ENCODE data around the gene ALPI. TPM values are rescaled to one million over a fixed set of nuclear protein-coding genes. Genes with fewer than 3 reads are reported as not detected.

ALPI gene
- total RNA-seq, 1 experiment from 2014 or later: not detected

DNA sequence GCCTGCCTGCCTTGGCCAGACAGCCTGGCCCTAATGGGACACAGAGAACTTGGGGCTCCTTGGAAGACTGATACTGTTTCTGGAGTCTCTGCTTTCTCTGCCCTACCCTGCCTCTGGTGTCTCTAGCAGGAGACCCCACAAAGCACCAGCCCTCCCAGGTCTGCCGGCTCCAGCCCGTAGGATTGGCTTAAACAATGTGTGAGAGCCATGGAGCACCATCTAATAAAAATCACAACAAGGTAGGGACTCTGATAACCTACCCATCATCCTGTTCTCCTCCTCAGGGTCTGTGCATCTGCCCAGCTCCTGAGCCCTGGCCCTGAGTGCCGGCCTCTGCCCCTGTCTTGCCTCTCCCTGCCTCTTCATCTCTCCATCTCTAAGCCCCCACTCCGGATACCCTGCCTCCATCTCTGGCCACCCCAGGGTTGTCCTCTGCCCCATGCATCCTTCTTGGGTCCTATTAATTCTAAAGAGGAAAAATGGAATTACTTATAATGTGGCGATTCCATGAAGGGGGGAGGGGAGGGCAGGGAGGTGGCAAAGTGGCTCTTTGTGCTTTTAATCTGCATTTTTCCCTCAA, 32.9 kb downstream of the ALPI start:
- Mint-ChIP-seq H3K9me3 (ENCODE audit: low read depth, unreplicated experiment) (no peaks in the 10 kb centered on the region), H3K27ac (ENCODE audit: unreplicated experiment) (no peak overlapping the region), H3K4me1 (ENCODE audit: low read depth, unreplicated experiment) (no peaks in the 10 kb centered on the region), H3K36me3 (ENCODE audit: insufficient read depth, unreplicated experiment) (no peaks in the 10 kb centered on the region), H3K4me3 (ENCODE audit: low read depth, unreplicated experiment) (no peak overlapping the region), H3K27me3 (ENCODE audit: unreplicated experiment) (peaks cover 80% of the 10 kb centered on the region)
- intact Hi-C loops (cut with micrococcal nuclease; ENCODE audit: unreplicated experiment): no loop called here
- no peak for DNase-seq
- CTCF ChIA-PET: no interaction called here
- TF ChIP-seq CTCF (IDR thresholded peaks at IDR 0.05; ENCODE audit: unreplicated experiment): no peak
- no TSS peak for BruUV-seq (replicated peaks)

GRCh38 chr2:232489516-232490220, 33.7 kb downstream of the ALPI start:
- Mint-ChIP-seq H3K27ac (ENCODE audit: unreplicated experiment) (no peak overlapping the region), H3K36me3 (ENCODE audit: insufficient read depth, unreplicated experiment) (no peaks in the 10 kb centered on the region), H3K27me3 (ENCODE audit: unreplicated experiment) (peaks cover 80% of the 10 kb centered on the region), H3K4me1 (ENCODE audit: low read depth, unreplicated experiment) (no peaks in the 10 kb centered on the region), H3K4me3 (ENCODE audit: low read depth, unreplicated experiment) (no peak overlapping the region), H3K9me3 (ENCODE audit: low read depth, unreplicated experiment) (no peaks in the 10 kb centered on the region)
- no peak for DNase-seq
- TF ChIP-seq CTCF (IDR thresholded peaks at IDR 0.05; ENCODE audit: unreplicated experiment): no peak
- CTCF ChIA-PET: no interaction called here
- intact Hi-C loops (cut with micrococcal nuclease; ENCODE audit: unreplicated experiment): no loop called here
- no TSS peak for BruUV-seq (replicated peaks)

- intact Hi-C loops (cut with micrococcal nuclease; ENCODE audit: unreplicated experiment): no loop called here
- CTCF ChIA-PET: no interaction called here
These were observed 34.5 kb downstream of the ALPI start for GRCh38 chr2:232490221-232491138.

More at GRCh38 chr2:232490221-232491138, 34.5 kb downstream of the ALPI start:
- Mint-ChIP-seq H3K4me1 (ENCODE audit: low read depth, unreplicated experiment) (no peaks in the 10 kb centered on the region), H3K27ac (ENCODE audit: unreplicated experiment) (no peak overlapping the region), H3K36me3 (ENCODE audit: insufficient read depth, unreplicated experiment) (no peaks in the 10 kb centered on the region), H3K4me3 (ENCODE audit: low read depth, unreplicated experiment) (no peak overlapping the region), H3K27me3 (ENCODE audit: unreplicated experiment) (peaks cover 72% of the 10 kb centered on the region), H3K9me3 (ENCODE audit: low read depth, unreplicated experiment) (no peaks in the 10 kb centered on the region)
- TF ChIP-seq CTCF (IDR thresholded peaks at IDR 0.05; ENCODE audit: unreplicated experiment): no peak
- DNase-seq: no peak
- BruUV-seq (replicated peaks): no TSS peak

All from Calu3 (cell line).